Hepatic stellate cell (primary cell): ENCODE data around the gene POLG.

Source experiments
- DNase-seq: peaks from one replicate; pipeline ENCODE4 v3.0.0; 2011; ENCODE audit warnings: low spot score

POLG gene

GRCh38 chr15:89326316-89326715, 8.3 kb downstream of the POLG start:
- no peak for DNase-seq

DNA sequence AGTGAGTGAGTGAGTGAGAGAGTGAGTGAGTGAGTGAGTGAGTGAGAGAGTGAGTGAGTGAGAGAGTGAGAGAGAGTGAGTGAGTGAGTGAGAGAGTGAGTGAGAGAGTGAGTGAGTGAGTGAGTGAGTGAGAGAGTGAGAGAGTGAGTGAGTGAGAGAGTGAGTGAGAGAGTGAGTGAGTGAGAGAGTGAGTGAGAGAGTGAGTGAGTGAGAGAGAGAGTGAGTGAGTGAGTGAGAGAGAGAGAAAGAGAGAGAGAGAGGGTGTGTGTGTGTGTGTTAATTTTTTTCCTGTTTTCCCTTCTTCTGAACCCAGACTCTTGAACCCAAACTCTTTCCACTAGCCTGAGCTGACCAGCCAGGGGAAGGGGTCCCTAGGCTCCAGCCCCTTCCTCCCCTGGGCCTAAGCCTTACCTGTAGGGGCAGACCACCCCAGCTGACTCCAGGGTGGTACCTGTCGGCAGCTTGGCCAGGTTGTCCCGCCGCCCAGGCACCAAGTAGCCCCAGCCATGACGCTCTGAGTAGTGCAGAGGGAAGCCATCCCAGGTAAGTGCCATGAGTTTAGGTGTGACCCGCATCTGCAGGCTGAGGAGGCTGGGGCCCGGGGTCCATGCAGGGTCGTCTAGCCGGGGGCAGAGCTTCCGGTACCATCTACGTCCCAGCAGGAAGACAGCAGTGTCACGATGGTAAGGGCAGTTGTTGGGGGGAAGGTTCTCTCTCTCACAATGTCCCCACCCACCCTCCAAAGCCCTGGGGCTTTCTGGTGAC, 9.4 kb downstream of the POLG start:
- no peak for DNase-seq

DNA sequence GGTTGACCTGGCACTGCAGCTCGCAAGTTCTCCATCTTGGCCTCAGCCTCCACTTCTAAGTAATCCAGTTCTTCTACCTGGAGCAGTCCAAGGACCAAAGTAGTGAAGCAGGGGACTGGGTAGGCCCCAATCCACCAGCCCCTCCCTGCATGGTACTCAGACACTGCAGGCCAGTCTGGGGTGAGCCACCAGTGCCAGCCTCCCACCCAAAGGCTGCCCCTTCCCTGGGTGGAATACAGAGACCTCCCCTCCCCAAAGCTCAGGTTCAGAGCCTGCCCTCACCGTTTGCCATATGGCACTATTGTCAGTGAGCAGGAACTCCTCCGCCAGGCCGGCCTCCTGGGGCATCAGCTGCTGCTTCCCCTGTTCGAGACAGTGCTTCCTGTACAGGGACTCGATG, 10.8 kb downstream of the POLG start:
- DNase-seq = no peak

GRCh38 chr15:89322822-89323221, 11.8 kb downstream of the POLG start:
- DNase-seq = no peak

GRCh38 chr15:89321521-89322410, 12.9 kb downstream of the POLG start:
- no peak for DNase-seq

DNA sequence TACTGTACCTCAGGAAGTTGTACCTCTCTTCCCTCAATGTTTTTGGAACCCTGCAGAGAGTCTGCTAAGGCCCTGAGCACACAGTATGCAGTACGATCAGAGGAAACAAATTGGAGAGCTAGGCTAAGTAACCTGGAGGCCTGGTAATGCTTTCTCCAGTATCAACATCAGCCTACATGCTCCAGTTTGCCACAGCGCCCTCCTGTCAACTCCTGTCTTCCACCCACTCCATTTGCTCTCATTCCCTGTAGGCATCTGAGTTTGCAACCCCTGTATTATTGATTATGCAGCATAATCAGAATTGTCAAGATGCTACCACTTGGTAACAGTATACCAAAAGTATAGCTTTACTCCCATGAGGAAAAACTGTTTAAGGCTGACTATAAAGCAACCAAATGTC, 14.4 kb downstream of the POLG start:
- DNase-seq = no peak

- no peak for DNase-seq
Measured at GRCh38 chr15:89319678-89320077, 14.9 kb downstream of the POLG start.

- no peak for DNase-seq
Measured at GRCh38 chr15:89317186-89317720, 17.4 kb downstream of the POLG start.

GRCh38 chr15:89316504-89316903, 18.1 kb downstream of the POLG start:
- DNase-seq = no peak

- no peak for DNase-seq
Measured at GRCh38 chr15:89315375-89315929, 19.2 kb downstream of the POLG start.

DNA sequence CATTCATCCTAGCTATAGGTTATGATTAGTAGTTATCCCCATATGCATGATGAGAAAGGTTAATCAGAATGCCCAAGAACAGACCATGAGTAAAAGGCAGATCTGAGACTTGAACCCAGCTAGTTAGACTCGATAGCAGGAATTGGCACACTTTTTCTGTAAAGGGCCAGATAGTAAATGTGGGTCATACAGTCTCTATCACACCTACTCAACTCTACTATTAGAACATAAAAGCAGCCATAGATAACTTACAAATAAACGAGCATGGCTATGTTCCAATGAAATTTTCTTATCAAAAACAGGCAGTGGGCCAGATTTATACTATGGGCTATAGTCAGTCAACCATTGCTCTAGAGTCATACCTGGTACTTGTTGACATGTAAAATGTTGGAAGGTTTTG, 24.6 kb downstream of the POLG start:
- DNase-seq = no peak

DNA sequence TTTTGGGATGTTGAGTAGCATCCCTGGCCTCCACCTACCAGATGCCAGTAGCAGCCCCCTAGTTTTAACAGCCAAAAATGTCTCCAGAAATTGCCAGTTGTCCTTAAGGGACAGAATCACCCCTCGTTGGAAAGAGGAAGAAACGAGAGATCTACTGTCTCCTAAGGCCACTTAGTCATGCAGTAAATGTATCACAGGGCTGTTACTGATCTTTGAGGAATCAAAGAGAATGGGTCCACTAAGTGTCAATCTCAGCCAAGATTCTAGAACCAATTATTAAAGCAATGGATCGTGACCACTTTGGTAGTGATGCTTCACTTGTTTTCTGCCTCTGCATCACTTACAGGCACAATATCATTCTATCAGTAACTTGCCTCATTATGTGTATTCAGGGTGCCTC, 26.4 kb downstream of the POLG start:
- DNase-seq = no peak

DNA sequence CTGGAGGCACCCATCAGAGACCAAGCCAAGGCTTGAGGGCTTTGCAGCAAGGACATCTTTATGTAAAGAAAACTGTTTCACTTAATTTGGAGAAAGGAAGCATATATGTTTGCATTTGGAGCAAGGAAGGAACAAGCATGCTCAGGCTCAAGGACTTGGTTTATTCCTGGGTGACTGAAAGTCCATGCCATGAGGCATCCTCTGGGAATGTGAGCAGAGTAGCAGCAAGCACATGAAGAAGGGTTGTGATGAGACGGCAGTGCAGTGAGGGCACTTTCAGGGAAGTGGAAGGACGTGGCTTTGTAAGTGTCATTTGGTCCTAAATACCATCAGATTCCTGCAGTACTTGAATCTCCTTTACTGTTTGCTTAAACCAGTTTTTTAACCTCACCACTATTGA, 26.8 kb downstream of the POLG start:
- peak; percentile 68 for DNase-seq

GRCh38 chr15:89307046-89307587, 27.5 kb downstream of the POLG start:
- DNase-seq = peak; percentile 49

- no peak for DNase-seq
Measured at GRCh38 chr15:89305395-89305794, 29.2 kb downstream of the POLG start.

GRCh38 chr15:89303986-89304385, 30.6 kb downstream of the POLG start:
- DNase-seq = no peak

DNA sequence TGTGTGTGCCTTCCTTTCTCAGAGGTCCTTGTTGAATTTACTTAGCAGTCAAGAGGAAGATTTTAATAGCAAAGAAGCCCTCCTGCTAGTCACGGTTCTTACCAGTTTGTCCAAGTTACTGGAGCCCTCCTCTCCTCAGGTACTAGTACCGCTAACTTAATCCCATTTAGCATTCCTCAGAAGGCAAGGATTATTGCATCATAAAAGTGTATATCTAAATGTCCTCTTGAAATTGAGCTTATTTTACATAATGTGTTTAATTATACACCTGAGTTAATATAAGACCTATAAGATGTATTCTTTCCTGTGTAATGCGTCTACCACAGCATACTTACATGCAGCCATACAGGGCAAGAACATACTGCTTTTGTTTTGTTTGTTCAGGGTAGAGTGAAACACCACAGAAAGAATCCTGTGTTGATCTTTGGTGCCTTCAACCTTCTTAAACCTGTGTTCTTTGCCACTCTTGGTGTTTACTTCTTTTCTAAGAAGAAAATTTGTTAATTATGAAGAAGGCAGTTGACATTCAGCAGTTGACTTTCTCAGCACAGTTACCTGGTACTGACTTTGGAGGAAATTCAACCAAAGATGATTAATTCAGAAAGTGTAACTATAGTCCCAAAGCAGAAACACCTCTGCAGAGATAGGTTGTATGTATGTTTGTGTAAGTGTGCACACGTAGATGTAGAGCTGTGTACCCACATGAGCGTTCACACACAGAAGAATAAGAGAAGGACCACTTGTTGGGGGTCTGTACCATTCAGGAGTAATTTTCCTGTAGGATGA, 33.1 kb downstream of the POLG start:
- no peak for DNase-seq

- DNase-seq = no peak
Measured at GRCh38 chr15:89299896-89300295, 34.7 kb downstream of the POLG start.

GRCh38 chr15:89293012-89293411, 41.6 kb downstream of the POLG start:
- no peak for DNase-seq

GRCh38 chr15:89291934-89292438, 42.6 kb downstream of the POLG start:
- no peak for DNase-seq

GRCh38 chr15:89283201-89283600, 51.4 kb downstream of the POLG start:
- no peak for DNase-seq
